HL-60 (cell line): ENCODE data around the gene CBLB.

ENCODE experiments used
- DNase-seq, 2 experiments: peaks; one replicate each; pipeline ENCODE4 v3.0.0-alpha.2; 2010 to 2020; ENCODE audit warnings: low read depth in 1 of 2, low spot score in 1 of 2
- H3K27ac ChIP-seq: fragments of 250-450 bp; sonication (Bioruptor Pico); replicated peaks from 2 replicates; pipeline ENCODE4 v1.5.1; 2020; ENCODE audit warnings: mild to moderate bottlenecking, moderate library complexity
- H3K27me3 ChIP-seq: fragments of 250-450 bp; sonication (Bioruptor Pico); 2 replicates; pipeline ENCODE4 v1.5.1; 2021; ENCODE audit warnings: mild to moderate bottlenecking, moderate library complexity; ENCODE audit not compliant: insufficient read depth, poor library complexity, severe bottlenecking
- H3K4me3 ChIP-seq: replicated peaks from 2 replicates; pipeline ENCODE4 v1.5.1; 2011; ENCODE audit warnings: mild to moderate bottlenecking, control low read depth, low read length; ENCODE audit not compliant: insufficient read depth
- GABPA ChIP-seq: IDR thresholded peaks from 2 replicates; pipeline ENCODE4 v1.6.1; 2012; ENCODE audit warnings: low read depth
- POLR2AphosphoS5 ChIP-seq: IDR thresholded peaks from 2 replicates; pipeline ENCODE4 v1.6.1; 2012; ENCODE audit warnings: low read depth
- SPI1 ChIP-seq: IDR thresholded peaks from 2 replicates; pipeline ENCODE4 v1.6.1; 2012; ENCODE audit warnings: low read depth, mild to moderate bottlenecking, borderline replicate concordance
- TF ChIP-seq, protein P1 (sequence below): IDR thresholded peaks from 2 replicates; pipeline ENCODE4 v1.6.1; 2012; ENCODE audit warnings: low read depth; ENCODE audit not compliant: insufficient replicate concordance
- TF ChIP-seq, protein P2 (sequence below): IDR thresholded peaks from one replicate; pipeline ENCODE4 v1.5.1; 2011; ENCODE audit warnings: low read length, control low read depth, inconsistent platforms; ENCODE audit not compliant: insufficient read depth

Gene CBLB

DNA sequence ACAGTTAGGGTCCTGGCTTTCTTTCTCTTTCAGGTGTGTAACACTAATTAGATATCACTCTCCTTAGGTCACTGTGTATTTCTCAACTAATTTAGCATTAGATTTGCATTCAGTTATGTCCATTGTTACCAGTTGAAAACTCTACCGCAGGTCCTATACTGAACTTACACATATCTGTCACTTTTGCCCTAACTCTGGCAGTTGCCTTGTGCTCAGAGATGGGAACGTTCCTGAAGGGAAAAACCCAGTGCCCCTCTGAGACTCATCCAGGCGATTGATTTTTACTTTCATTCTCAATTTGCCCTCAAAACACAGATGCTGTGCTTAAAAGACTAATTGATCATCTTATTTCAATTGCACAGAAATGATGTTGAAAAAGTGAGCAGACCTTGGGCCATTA is 253.0 kb downstream of the CBLB start:
- TF ChIP-seq POLR2AphosphoS5 (no peak), GABPA (no peak), SPI1 (no peak)
- TF ChIP-seq, protein P1, sequence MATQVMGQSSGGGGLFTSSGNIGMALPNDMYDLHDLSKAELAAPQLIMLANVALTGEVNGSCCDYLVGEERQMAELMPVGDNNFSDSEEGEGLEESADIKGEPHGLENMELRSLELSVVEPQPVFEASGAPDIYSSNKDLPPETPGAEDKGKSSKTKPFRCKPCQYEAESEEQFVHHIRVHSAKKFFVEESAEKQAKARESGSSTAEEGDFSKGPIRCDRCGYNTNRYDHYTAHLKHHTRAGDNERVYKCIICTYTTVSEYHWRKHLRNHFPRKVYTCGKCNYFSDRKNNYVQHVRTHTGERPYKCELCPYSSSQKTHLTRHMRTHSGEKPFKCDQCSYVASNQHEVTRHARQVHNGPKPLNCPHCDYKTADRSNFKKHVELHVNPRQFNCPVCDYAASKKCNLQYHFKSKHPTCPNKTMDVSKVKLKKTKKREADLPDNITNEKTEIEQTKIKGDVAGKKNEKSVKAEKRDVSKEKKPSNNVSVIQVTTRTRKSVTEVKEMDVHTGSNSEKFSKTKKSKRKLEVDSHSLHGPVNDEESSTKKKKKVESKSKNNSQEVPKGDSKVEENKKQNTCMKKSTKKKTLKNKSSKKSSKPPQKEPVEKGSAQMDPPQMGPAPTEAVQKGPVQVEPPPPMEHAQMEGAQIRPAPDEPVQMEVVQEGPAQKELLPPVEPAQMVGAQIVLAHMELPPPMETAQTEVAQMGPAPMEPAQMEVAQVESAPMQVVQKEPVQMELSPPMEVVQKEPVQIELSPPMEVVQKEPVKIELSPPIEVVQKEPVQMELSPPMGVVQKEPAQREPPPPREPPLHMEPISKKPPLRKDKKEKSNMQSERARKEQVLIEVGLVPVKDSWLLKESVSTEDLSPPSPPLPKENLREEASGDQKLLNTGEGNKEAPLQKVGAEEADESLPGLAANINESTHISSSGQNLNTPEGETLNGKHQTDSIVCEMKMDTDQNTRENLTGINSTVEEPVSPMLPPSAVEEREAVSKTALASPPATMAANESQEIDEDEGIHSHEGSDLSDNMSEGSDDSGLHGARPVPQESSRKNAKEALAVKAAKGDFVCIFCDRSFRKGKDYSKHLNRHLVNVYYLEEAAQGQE: no peak
- TF ChIP-seq, protein P2, sequence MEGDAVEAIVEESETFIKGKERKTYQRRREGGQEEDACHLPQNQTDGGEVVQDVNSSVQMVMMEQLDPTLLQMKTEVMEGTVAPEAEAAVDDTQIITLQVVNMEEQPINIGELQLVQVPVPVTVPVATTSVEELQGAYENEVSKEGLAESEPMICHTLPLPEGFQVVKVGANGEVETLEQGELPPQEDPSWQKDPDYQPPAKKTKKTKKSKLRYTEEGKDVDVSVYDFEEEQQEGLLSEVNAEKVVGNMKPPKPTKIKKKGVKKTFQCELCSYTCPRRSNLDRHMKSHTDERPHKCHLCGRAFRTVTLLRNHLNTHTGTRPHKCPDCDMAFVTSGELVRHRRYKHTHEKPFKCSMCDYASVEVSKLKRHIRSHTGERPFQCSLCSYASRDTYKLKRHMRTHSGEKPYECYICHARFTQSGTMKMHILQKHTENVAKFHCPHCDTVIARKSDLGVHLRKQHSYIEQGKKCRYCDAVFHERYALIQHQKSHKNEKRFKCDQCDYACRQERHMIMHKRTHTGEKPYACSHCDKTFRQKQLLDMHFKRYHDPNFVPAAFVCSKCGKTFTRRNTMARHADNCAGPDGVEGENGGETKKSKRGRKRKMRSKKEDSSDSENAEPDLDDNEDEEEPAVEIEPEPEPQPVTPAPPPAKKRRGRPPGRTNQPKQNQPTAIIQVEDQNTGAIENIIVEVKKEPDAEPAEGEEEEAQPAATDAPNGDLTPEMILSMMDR: no peak
- no peak for DNase-seq
- H3K4me3 ChIP-seq: no peak overlapping the region
- H3K27ac ChIP-seq: no peak overlapping the region
- H3K27me3 ChIP-seq: no peaks in the 10 kb centered on the region

DNA sequence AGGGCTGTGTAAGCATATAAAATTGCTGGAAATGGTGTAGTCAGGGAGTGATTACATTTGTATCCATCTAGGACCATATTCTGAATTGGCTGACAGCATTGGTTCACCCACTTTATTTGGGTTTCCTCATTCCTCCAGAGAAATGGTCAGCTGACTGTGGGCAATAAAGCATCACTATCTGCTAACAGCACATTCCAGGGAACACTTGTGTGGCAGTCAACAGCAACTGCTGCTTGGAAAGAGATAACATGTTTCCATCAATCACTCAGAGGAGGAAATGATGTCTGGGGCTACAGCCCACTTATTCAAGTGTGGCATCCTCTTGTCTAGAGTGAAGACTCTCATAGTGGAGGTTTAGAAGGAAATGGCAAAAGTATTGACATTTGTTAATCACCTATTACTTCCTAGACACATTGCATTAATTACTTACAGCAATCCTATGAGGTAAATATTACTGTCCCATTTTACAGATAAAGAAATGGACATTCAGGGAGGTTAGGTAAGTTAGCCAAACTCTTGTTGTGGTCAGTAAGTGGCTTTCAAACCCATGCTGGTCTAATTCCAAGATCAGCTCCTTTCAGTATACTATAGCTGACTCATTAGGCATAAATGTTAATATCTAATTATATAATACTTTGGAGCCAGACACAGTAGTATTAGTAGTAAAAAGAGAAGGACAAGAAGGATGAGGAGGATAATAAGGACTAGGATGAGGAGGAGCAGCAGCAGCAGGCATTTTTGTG is 254.4 kb downstream of the CBLB start:
- no peaks in the 10 kb centered on the region for H3K27me3 ChIP-seq
- no peak for DNase-seq
- no peak overlapping the region for H3K4me3 ChIP-seq
- no peak for TF ChIP-seq SPI1
- TF ChIP-seq, protein P2: no peak
- no peak for TF ChIP-seq POLR2AphosphoS5
- TF ChIP-seq GABPA: no peak
- TF ChIP-seq, protein P1: no peak
- H3K27ac ChIP-seq: no peak overlapping the region

DNA sequence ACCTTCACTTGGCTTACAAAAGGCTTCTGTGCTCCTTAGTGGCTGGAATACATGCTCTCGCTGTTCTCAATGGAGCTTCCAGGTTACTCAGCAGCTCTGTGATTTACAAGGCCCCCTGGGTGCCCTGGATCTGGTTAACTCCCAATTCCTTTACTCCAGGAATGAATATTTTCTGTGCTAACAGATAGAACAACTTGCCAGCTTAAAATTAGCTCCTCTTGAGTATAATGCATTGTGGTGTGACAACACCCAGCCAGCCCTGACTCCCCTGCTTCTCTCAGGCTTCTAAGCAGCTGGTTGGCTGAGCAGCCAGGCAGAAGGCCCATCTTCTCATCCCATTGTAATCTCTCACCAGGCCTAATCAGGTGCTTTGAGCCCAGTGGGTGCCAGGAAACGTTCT is 255.7 kb downstream of the CBLB start:
- DNase-seq: no peak

More for the DNA sequence above, 255.7 kb downstream of the CBLB start:
- TF ChIP-seq POLR2AphosphoS5 (no peak), GABPA (no peak), SPI1 (no peak)
- TF ChIP-seq, protein P1: no peak
- TF ChIP-seq, protein P2: no peak
- H3K27ac ChIP-seq: no peak overlapping the region
- no peak overlapping the region for H3K4me3 ChIP-seq
- H3K27me3 ChIP-seq: no peaks in the 10 kb centered on the region
